H9 (cell line): ENCODE data around the gene SOWAHB. TPM values are rescaled to one million over a fixed set of nuclear protein-coding genes. Genes with fewer than 3 reads are reported as not detected.

ENCODE experiments used
- DNase-seq: peaks from one replicate; pipeline ENCODE4 v3.0.0-alpha.2; 2017
- H2AFZ ChIP-seq: one replicate; pipeline ENCODE4 v1.6.1; 2013; ENCODE audit warnings: mild to moderate bottlenecking, low read length, control low read depth, moderate library complexity
- H2AK5ac ChIP-seq: 2 replicates; pipeline ENCODE4 v1.6.1; 2013; ENCODE audit warnings: low read length, control low read depth, mixed read lengths; ENCODE audit not compliant: insufficient read length
- H2BK120ac ChIP-seq: one replicate; pipeline ENCODE4 v1.6.1; 2013; ENCODE audit warnings: low read depth, mild to moderate bottlenecking, low read length, control low read depth, inconsistent platforms; ENCODE audit not compliant: poor library complexity, severe bottlenecking
- H2BK12ac ChIP-seq: 2 replicates; pipeline ENCODE4 v1.6.1; 2013; ENCODE audit warnings: low read length, control low read depth, mixed read lengths, low read depth; ENCODE audit not compliant: insufficient read length
- H2BK15ac ChIP-seq: 2 replicates; pipeline ENCODE4 v1.6.1; 2013; ENCODE audit warnings: low read depth, low read length, control low read depth
- H2BK20ac ChIP-seq: one replicate; pipeline ENCODE4 v1.6.1; 2013; ENCODE audit warnings: low read depth, mild to moderate bottlenecking, low read length, control low read depth, inconsistent platforms; ENCODE audit not compliant: poor library complexity, severe bottlenecking
- H2BK5ac ChIP-seq: 2 replicates; pipeline ENCODE4 v1.6.1; 2013; ENCODE audit warnings: low read length, control low read depth, mixed read lengths; ENCODE audit not compliant: insufficient read length
- H3K14ac ChIP-seq: 2 replicates; pipeline ENCODE4 v1.6.1; 2013; ENCODE audit warnings: low read length, control low read depth; ENCODE audit not compliant: insufficient read depth
- H3K18ac ChIP-seq: 2 replicates; pipeline ENCODE4 v1.6.1; 2013; ENCODE audit warnings: low read depth, mild to moderate bottlenecking, mixed read lengths, low read length, control low read depth; ENCODE audit not compliant: insufficient read length
- H3K23ac ChIP-seq: 2 replicates; pipeline ENCODE4 v1.6.1; 2013; ENCODE audit warnings: low read length, control low read depth, mixed read lengths, low read depth; ENCODE audit not compliant: insufficient read length
- H3K23me2 ChIP-seq: 2 replicates; pipeline ENCODE4 v1.6.1; 2013; ENCODE audit warnings: low read depth, mild to moderate bottlenecking, mixed read lengths, low read length, control low read depth; ENCODE audit not compliant: insufficient read length, poor library complexity, severe bottlenecking
- H3K27ac ChIP-seq: 2 replicates; pipeline ENCODE4 v1.5.1; 2013; ENCODE audit warnings: low read length, control low read depth, mixed read lengths, low read depth; ENCODE audit not compliant: insufficient read length
- H3K27me3 ChIP-seq: 2 replicates; pipeline ENCODE4 v1.6.1; 2013; ENCODE audit warnings: low read length, control low read depth, inconsistent platforms; ENCODE audit not compliant: insufficient read depth
- H3K4ac ChIP-seq: 2 replicates; pipeline ENCODE4 v1.6.1; 2013; ENCODE audit warnings: low read depth, mild to moderate bottlenecking, control low read depth, inconsistent platforms, low read length, moderate library complexity
- H3K4me1 ChIP-seq: 2 replicates; pipeline ENCODE4 v1.6.1; 2013; ENCODE audit warnings: low read length, control low read depth, inconsistent platforms; ENCODE audit not compliant: insufficient read depth
- H3K4me2 ChIP-seq: 2 replicates; pipeline ENCODE4 v1.6.1; 2013; ENCODE audit warnings: low read length, control low read depth, mixed read lengths; ENCODE audit not compliant: insufficient read length, insufficient read depth
- H3K56ac ChIP-seq: 2 replicates; pipeline ENCODE4 v1.6.1; 2013; ENCODE audit warnings: low read depth, mild to moderate bottlenecking, mixed read lengths, low read length, control low read depth; ENCODE audit not compliant: insufficient read length
- H3K79me1 ChIP-seq: 2 replicates; pipeline ENCODE4 v1.6.1; 2013; ENCODE audit warnings: low read depth, mild to moderate bottlenecking, moderate library complexity, low read length, control low read depth, inconsistent platforms; ENCODE audit not compliant: insufficient read depth, poor library complexity, severe bottlenecking
- H3K79me2 ChIP-seq: 2 replicates; pipeline ENCODE4 v1.6.1; 2013; ENCODE audit warnings: low read length, control low read depth, inconsistent platforms; ENCODE audit not compliant: insufficient read depth
- H3K9ac ChIP-seq: 2 replicates; pipeline ENCODE4 v1.6.1; 2013; ENCODE audit warnings: low read length, control low read depth, mixed read lengths; ENCODE audit not compliant: insufficient read length; ENCODE audit errors: extremely low read depth
- H3K9me3 ChIP-seq: one replicate; pipeline ENCODE4 v1.6.1; 2013; ENCODE audit warnings: low read depth, low read length, inconsistent platforms; ENCODE audit not compliant: control insufficient read depth
- H3T11ph ChIP-seq: one replicate; pipeline ENCODE4 v1.6.1; 2013; ENCODE audit warnings: mild to moderate bottlenecking, low read length, control low read depth, inconsistent platforms
- H4K20me1 ChIP-seq: one replicate; pipeline ENCODE4 v1.6.1; 2013; ENCODE audit not compliant: control insufficient read depth, insufficient read length, insufficient read depth
- H4K5ac ChIP-seq: 2 replicates; pipeline ENCODE4 v1.6.1; 2013; ENCODE audit warnings: low read depth, mild to moderate bottlenecking, mixed read lengths, low read length, control low read depth; ENCODE audit not compliant: insufficient read length
- H4K8ac ChIP-seq: replicated peaks from 2 replicates; pipeline ENCODE4 v1.6.1; 2013; ENCODE audit warnings: low read length, control low read depth, mixed read lengths, low read depth; ENCODE audit not compliant: insufficient read length
- H4K91ac ChIP-seq: 2 replicates; pipeline ENCODE4 v1.6.1; 2013; ENCODE audit warnings: low read depth, mild to moderate bottlenecking, moderate library complexity, mixed read lengths, low read length, control low read depth; ENCODE audit not compliant: insufficient read length
- H3K27ac Mint-ChIP-seq, 3 experiments: 2 replicates in 2 of 3; 3 replicates in 1 of 3; pipeline ENCODE4 v1.8.0; 2020 to 2021; ENCODE audit warnings: mixed read lengths in 3 of 3, mild to moderate bottlenecking in 1 of 3, moderate library complexity in 1 of 3
- H3K27me3 Mint-ChIP-seq: 2 replicates; pipeline ENCODE4 v1.8.0; 2021; ENCODE audit warnings: low read depth, mild to moderate bottlenecking, moderate library complexity, mixed read lengths
- H3K36me3 Mint-ChIP-seq, 3 experiments: 2 replicates in 2 of 3; 3 replicates in 1 of 3; pipeline ENCODE4 v1.8.0; 2020 to 2021; ENCODE audit warnings: low read depth in 3 of 3, mixed read lengths in 3 of 3; ENCODE audit not compliant: insufficient read depth in 1 of 3
- H3K4me1 Mint-ChIP-seq, 2 experiments: 2 replicates each; pipeline ENCODE4 v1.8.0; 2020; ENCODE audit warnings: mixed read lengths in 2 of 2
- H3K4me3 Mint-ChIP-seq, 2 experiments: 2 replicates in 1 of 2; 3 replicates in 1 of 2; pipeline ENCODE4 v1.8.0; 2020 to 2021; ENCODE audit warnings: mild to moderate bottlenecking in 2 of 2, mixed read lengths in 2 of 2, moderate library complexity in 1 of 2
- H3K9me3 Mint-ChIP-seq, 2 experiments: 2 replicates in 1 of 2; 3 replicates in 1 of 2; pipeline ENCODE4 v1.8.0; 2020; ENCODE audit warnings: mild to moderate bottlenecking in 2 of 2, mixed read lengths in 2 of 2, moderate library complexity in 1 of 2
- whole genome bisulfite sequencing: extraction: QIAGEN DNeasy Blood & Tissue Kit; methylation state at CpG from one replicate; pipeline ENCODE4 v1.1.7; 2013; ENCODE audit warnings: missing lambda C conversion rate, low lambda C conversion rate, mixed read lengths; ENCODE audit not compliant: insufficient read length; ENCODE audit errors: extremely low coverage; 5-methylcytosine and 5-hydroxymethylcytosine counted together
- total RNA-seq: library from RNA; stranded (reverse); gene quantifications from 2 replicates; pipeline ENCODE4 v1.2.1, GENCODE V29; 2021
- TF ChIP-seq, protein P1 (sequence below): fragments of 200-600 bp; sonication (generic); conservative IDR thresholded peaks from 3 replicates; pipeline ENCODE4 v1.8.0; 2021; ENCODE audit warnings: antibody characterized with exemption, mild to moderate bottlenecking

SOWAHB gene
- total RNA-seq, 1 experiment from 2014 or later, result 0.26 TPM

DNA sequence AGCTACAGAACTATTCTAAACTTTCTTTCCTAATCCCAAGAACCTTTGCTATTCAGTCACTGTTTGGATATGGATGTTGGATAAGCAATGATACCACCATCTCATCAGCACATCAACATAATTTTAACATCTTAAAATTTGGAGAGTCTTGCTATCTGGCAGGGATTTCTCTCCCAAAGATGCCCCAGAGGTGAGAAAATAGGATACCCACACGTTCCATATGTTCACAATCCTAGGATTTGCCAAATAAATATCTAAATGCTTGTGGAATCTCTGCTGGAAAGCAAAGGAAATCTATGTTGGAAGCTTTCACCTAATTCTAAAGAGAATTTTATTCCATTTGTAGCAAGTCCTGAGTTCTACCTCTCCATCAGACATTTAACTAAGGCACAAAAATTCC lies 24.4 kb downstream of the SOWAHB start:
- Histone ChIP-seq H3K56ac (no peak overlapping the region), H3K23me2 (no peaks in the 10 kb centered on the region), H2AK5ac (no peak overlapping the region)

More for the DNA sequence above, 24.4 kb downstream of the SOWAHB start:
- H2AFZ ChIP-seq, result no peak overlapping the region
- no peak overlapping the region for H2BK15ac ChIP-seq
- Mint-ChIP-seq H3K36me3 (no peaks in the 10 kb centered on the region; a peak in 1 of 7 replicates), H3K27me3 (no peaks in the 10 kb centered on the region), H3K27ac (no peak overlapping the region), H3K4me1 (peaks cover 9 to 15% of the 10 kb centered on the region in 2 experiments), H3K9me3 (peaks cover 0 to 2% of the 10 kb centered on the region in 2 experiments; a peak in 3 of 5 replicates), H3K4me3 (no peak overlapping the region)
- no peak overlapping the region for H3K9ac ChIP-seq
- H3K9me3 ChIP-seq, result no peaks in the 10 kb centered on the region
- no peak overlapping the region for H3K18ac ChIP-seq
- H4K8ac ChIP-seq, result no peak overlapping the region
- no peaks in the 10 kb centered on the region; the same call in 1 of the 2 replicates for H3K4me1 ChIP-seq
- no peak overlapping the region for H2BK12ac ChIP-seq
- H4K5ac ChIP-seq, result no peak overlapping the region
- no peaks in the 10 kb centered on the region for H4K20me1 ChIP-seq
- no peak overlapping the region for H2BK5ac ChIP-seq
- no CpG with 5 or more reads among the region's 1 CpG for WGBS
- H2BK120ac ChIP-seq, result no peak overlapping the region
- no peaks in the 10 kb centered on the region for H3K79me2 ChIP-seq
- no peaks in the 10 kb centered on the region for H3K79me1 ChIP-seq
- H3K27ac ChIP-seq, result no peak overlapping the region
- no peak overlapping the region for H4K91ac ChIP-seq
- no peak overlapping the region for H3K4me2 ChIP-seq
- TF ChIP-seq, protein P1, sequence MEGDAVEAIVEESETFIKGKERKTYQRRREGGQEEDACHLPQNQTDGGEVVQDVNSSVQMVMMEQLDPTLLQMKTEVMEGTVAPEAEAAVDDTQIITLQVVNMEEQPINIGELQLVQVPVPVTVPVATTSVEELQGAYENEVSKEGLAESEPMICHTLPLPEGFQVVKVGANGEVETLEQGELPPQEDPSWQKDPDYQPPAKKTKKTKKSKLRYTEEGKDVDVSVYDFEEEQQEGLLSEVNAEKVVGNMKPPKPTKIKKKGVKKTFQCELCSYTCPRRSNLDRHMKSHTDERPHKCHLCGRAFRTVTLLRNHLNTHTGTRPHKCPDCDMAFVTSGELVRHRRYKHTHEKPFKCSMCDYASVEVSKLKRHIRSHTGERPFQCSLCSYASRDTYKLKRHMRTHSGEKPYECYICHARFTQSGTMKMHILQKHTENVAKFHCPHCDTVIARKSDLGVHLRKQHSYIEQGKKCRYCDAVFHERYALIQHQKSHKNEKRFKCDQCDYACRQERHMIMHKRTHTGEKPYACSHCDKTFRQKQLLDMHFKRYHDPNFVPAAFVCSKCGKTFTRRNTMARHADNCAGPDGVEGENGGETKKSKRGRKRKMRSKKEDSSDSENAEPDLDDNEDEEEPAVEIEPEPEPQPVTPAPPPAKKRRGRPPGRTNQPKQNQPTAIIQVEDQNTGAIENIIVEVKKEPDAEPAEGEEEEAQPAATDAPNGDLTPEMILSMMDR, result no peak
- H3K27me3 ChIP-seq, result no peaks in the 10 kb centered on the region
- no peak for DNase-seq
- H3K4ac ChIP-seq, result no peak overlapping the region
- no peak overlapping the region for H2BK20ac ChIP-seq
- no peak overlapping the region for H3T11ph ChIP-seq
- no peak overlapping the region for H3K23ac ChIP-seq
- H3K14ac ChIP-seq, result no peak overlapping the region
